Measurements from ENCODE around the gene POLR2C.
A peak's percentile ranks its signal among the peaks of the same experiment; 100 is the strongest.

The POLR2C gene

GRCh38 chr16:57452021-57452420 lies 10.5 kb upstream of the POLR2C start:
- DNase-seq, result no peak

GRCh38 chr16:57462978-57463362 lies 491 bp downstream of the POLR2C start:
- no peak for DNase-seq

GRCh38 chr16:57464523-57464922 lies 2.0 kb downstream of the POLR2C start:
- no peak for DNase-seq

GRCh38 chr16:57468346-57468745 lies 5.9 kb downstream of the POLR2C start:
- no peak for DNase-seq

- no peak for DNase-seq
Observed at GRCh38 chr16:57469046-57469445, 6.6 kb downstream of the POLR2C start.

GRCh38 chr16:57469917-57470470 lies 7.5 kb downstream of the POLR2C start:
- no peak for DNase-seq

GRCh38 chr16:57470711-57471110 lies 8.2 kb downstream of the POLR2C start:
- DNase-seq, result no peak

- DNase-seq, result no peak
Observed at GRCh38 chr16:57471209-57471608, 8.7 kb downstream of the POLR2C start.

- DNase-seq, result no peak
Observed at GRCh38 chr16:57471852-57472664, 9.6 kb downstream of the POLR2C start.

- no peak for DNase-seq
Observed at GRCh38 chr16:57472665-57473060, 10.2 kb downstream of the POLR2C start.

GRCh38 chr16:57473176-57473840 lies 10.8 kb downstream of the POLR2C start:
- no peak for DNase-seq

GRCh38 chr16:57473906-57474305 lies 11.4 kb downstream of the POLR2C start:
- DNase-seq, result no peak

- no peak for DNase-seq
Observed at GRCh38 chr16:57474671-57475661, 12.5 kb downstream of the POLR2C start.

GRCh38 chr16:57475711-57476339 lies 13.3 kb downstream of the POLR2C start:
- DNase-seq, result peak; percentile 37

GRCh38 chr16:57476546-57477410 lies 14.3 kb downstream of the POLR2C start:
- DNase-seq, result peak; percentile 16

GRCh38 chr16:57477531-57478202 lies 15.2 kb downstream of the POLR2C start:
- DNase-seq, result no peak

- DNase-seq, result no peak
Observed at GRCh38 chr16:57478396-57479204, 16.1 kb downstream of the POLR2C start.

- DNase-seq, result peak; percentile 74
Observed at GRCh38 chr16:57479205-57479975, 16.9 kb downstream of the POLR2C start.
